Measurements from ENCODE around the gene KRTAP10-1. TPM values are rescaled to one million over a fixed set of nuclear protein-coding genes. Genes with fewer than 3 reads are reported as not detected.
"Not testable (repeated sequence)": the region's sequence is repeated elsewhere in the genome, so short reads cannot be mapped to it uniquely, and the experiment has no call there.

The KRTAP10-1 gene
- total RNA-seq, 4 donors from 2014 or later = not detected

DNA sequence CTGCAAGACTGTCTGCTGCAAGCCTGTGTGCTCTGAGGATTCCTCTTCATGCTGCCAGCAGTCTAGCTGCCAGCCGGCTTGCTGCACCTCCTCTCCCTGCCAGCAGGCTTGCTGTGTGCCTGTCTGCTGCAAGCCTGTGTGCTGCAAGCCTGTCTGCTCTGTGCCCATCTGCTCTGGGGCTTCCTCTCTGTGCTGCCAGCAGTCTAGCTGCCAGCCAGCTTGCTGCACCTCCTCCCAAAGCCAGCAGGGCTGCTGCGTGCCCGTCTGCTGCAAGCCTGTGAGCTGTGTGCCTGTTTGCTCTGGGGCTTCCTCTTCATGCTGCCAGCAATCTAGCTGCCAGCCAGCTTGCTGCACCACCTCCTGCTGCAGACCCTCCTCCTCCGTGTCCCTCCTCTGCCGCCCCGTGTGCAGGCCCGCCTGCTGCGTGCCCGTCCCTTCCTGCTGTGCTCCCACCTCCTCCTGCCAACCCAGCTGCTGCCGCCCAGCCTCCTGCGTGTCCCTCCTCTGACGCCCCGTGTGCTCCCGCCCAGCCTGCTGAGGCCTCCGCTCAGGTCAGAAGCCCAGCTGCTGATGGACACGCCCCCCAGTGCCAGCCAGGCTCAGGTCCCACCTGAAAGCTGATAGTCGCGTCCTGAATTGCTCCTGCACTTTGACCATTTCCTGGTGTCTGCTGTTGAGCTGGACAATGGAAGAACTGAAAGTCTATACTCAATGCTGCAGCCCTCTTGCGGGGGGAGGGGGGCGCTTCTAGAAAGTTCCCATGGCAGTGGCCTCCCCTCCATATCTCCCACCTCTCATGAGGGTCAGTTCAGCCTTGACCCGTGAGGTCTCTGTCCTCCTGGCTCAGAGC is 34.7 kb upstream of the KRTAP10-1 start:
- TF ChIP-seq EP300 (IDR thresholded peaks at IDR 0.05) = no peak
- no peak for TF ChIP-seq POLR2AphosphoS5 (IDR thresholded peaks at IDR 0.05)
- no peak for TF ChIP-seq POLR2A (IDR thresholded peaks at IDR 0.05; ENCODE audit: low read depth)
- TF ChIP-seq, protein P1, sequence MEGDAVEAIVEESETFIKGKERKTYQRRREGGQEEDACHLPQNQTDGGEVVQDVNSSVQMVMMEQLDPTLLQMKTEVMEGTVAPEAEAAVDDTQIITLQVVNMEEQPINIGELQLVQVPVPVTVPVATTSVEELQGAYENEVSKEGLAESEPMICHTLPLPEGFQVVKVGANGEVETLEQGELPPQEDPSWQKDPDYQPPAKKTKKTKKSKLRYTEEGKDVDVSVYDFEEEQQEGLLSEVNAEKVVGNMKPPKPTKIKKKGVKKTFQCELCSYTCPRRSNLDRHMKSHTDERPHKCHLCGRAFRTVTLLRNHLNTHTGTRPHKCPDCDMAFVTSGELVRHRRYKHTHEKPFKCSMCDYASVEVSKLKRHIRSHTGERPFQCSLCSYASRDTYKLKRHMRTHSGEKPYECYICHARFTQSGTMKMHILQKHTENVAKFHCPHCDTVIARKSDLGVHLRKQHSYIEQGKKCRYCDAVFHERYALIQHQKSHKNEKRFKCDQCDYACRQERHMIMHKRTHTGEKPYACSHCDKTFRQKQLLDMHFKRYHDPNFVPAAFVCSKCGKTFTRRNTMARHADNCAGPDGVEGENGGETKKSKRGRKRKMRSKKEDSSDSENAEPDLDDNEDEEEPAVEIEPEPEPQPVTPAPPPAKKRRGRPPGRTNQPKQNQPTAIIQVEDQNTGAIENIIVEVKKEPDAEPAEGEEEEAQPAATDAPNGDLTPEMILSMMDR (IDR thresholded peaks at IDR 0.05) = no peak
- H3K27me3 ChIP-seq = peaks cover 0 to 48% (median 0%) of the 10 kb centered on the region in 4 donors
- WGBS = 36% methylated on average over 9 of the region's 21 CpGs
- no peak overlapping the region for H3K4me3 ChIP-seq
- no peak overlapping the region for H3K27ac ChIP-seq (replicated peaks in 1 of 4)
- H3K36me3 ChIP-seq = no peaks in the 10 kb centered on the region
- peak; percentile 68 for DNase-seq (ENCODE audit: extremely low spot score)
- intact Hi-C loops (cut with DNase I) = no loop called here
- no peaks in the 10 kb centered on the region for H3K4me1 ChIP-seq
- peaks cover 0 to 25% (median 18%) of the 10 kb centered on the region in 4 donors for H3K9me3 ChIP-seq

DNA sequence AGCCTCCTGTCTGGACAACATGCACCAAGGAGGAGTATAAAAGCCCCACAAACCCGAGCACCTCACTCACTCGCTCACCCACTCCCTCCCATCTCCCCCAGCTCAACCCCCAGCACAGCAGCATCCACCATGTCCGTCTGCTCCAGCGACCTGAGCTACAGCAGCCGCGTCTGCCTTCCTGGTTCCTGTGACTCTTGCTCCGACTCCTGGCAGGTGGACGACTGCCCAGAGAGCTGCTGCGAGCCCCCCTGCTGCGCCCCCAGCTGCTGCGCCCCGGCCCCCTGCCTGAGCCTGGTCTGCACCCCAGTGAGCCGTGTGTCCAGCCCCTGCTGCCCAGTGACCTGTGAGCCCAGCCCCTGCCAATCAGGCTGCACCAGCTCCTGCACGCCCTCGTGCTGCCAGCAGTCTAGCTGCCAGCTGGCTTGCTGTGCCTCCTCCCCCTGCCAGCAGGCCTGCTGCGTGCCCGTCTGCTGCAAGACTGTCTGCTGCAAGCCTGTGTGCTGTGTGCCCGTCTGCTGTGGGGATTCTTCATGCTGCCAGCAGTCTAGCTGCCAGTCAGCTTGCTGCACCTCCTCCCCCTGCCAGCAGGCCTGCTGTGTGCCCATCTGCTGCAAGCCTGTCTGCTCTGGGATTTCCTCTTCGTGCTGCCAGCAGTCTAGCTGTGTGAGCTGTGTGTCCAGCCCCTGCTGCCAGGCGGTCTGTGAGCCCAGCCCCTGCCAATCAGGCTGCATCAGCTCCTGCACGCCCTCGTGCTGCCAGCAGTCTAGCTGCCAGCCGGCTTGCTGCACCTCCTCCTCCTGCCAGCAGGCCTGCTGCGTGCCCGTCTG is 33.8 kb upstream of the KRTAP10-1 start, which contains the start of gene KRTAP10-4:
Gene KRTAP10-4, plus strand, starts transcription at position 100 of the 827 bp plus-strand sequence. Its CDS starts 30 bp downstream, at position 130.
- H3K4me3 ChIP-seq; intact Hi-C loops (cut with DNase I); H3K27ac ChIP-seq (replicated peaks in 1 of 4); H3K4me1 ChIP-seq; H3K36me3 ChIP-seq: not testable (repeated sequence)
- peak; percentile 29 for DNase-seq (ENCODE audit: extremely low spot score)
- H3K27me3 ChIP-seq = peaks cover 0 to 49% (median 0%) of the 10 kb centered on the region in 4 donors
- WGBS = 55% methylated on average over 8 of the region's 25 CpGs
- peaks cover 0 to 25% (median 18%) of the 10 kb centered on the region in 4 donors for H3K9me3 ChIP-seq

DNA sequence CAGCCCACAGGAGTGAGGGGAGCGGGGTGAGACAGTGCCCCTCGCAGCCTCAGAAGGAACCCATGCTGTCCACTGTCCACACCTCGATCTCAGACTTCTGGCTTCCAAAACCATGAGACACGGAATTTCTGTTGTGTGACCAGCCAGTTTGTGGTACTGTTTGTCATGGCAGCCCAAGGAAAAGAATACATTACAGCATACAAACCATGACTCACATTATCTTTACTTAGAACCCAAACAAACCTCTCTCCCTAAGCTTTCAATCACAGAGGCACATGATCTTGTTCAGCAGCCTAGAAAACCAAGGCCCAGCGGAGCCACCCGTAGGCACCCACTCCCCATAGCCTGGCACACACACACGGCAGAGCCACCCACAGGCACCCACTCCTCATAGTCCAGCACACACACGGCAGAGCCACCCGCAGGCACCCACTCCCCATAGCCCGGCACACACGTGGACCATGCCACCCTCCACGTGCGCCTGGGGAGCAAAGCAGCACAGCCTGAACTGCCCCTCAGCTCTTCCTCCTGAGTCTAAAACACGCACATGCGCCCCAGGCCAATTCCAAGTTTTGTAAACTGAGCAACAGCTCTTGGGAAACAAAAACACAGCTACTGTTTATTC is 33.1 kb upstream of the KRTAP10-1 start:
- TF ChIP-seq, protein P1 (IDR thresholded peaks at IDR 0.05) = no peak
- TF ChIP-seq POLR2A (IDR thresholded peaks at IDR 0.05; ENCODE audit: low read depth) (no peak), POLR2AphosphoS5 (IDR thresholded peaks at IDR 0.05) (no peak), EP300 (IDR thresholded peaks at IDR 0.05) (no peak)
- intact Hi-C loops (cut with DNase I) = no loop called here
- Histone ChIP-seq H3K27me3 (peaks cover 0 to 56% (median 0%) of the 10 kb centered on the region in 4 donors), H3K4me3 (no peak overlapping the region), H3K4me1 (no peaks in the 10 kb centered on the region), H3K27ac (replicated peaks in 1 of 4) (no peak overlapping the region), H3K36me3 (no peaks in the 10 kb centered on the region), H3K9me3 (peaks cover 0 to 25% (median 18%) of the 10 kb centered on the region in 4 donors)
- WGBS = 87% methylated on average over 15 of the region's 15 CpGs
- DNase-seq (ENCODE audit: extremely low spot score) = peak; percentile 62

DNA sequence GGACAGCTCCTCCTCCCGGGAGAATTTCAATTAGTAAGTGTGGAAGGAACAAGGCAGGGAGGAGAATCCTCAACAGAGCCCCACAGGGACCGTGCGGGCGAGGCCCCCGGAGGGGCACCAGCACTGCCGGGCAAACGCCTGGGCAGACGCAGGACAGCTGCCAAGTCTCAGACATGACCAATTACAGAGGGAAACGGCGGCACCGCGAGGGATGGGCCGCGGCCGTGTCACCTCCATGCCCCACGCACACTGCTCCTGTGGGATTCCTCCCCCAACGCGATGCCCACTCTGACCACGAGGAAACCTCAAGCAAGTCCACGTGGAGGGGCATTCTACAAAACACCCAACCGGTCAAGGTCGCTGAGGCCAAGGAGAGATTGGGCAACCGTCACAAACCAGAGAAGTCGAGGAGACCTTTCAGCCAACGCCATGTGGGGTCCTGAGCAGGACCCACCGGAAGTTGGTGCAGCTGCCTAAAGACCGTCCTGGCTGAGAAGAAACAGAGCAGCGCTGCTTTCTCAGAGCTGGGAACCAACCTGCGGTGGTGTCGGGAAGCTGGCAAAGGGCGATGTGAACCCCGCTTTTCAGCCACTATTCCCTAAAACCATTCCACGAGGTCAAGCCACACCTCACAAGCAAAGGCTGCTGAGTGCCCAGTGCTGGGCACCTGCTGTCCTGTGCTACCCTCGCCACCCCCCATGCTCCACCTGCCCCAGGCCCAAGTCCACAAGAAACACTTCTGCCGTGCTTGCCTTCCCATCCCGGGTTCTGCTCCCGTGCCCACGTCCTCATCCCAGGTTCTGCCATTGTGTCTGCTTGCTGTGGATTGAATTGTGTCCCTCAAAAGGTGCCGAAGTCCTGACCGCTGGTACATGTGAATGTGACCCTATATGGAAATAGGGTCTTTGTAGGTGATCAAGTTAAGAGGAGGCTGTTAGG is 32.1 kb upstream of the KRTAP10-1 start:
- no peak for TF ChIP-seq POLR2AphosphoS5 (IDR thresholded peaks at IDR 0.05)
- Histone ChIP-seq H3K4me1 (no peaks in the 10 kb centered on the region), H3K27ac (replicated peaks in 1 of 4) (no peak overlapping the region), H3K9me3 (peaks cover 0 to 20% (median 13%) of the 10 kb centered on the region in 4 donors), H3K36me3 (no peaks in the 10 kb centered on the region), H3K4me3 (no peak overlapping the region), H3K27me3 (peaks cover 0 to 58% (median 0%) of the 10 kb centered on the region in 4 donors)
- 89% methylated on average over 39 of the region's 40 CpGs for WGBS
- intact Hi-C loops (cut with DNase I) = no loop called here
- DNase-seq (ENCODE audit: extremely low spot score) = peak; percentile 62

DNA sequence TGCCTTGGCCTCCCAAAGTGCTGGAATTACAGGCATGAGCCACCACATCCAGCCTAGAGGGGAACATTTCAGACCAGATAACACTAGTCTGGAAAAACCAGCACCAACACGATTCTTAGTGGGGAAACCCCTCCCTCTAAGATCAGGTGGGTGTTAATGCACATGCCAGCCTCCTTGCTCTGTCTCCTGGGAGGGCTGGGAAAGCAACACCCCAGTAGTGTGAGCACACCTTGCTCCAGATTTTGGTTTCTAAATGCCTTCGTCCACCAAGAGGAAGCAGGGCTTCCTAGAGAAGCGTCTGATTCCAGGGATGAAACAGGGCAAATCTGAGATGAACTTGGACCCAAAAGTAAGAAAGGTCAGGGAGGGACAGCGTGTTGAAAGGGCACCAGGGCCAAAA is 31.3 kb upstream of the KRTAP10-1 start:
- Histone ChIP-seq H3K4me1 (no peaks in the 10 kb centered on the region), H3K36me3 (no peaks in the 10 kb centered on the region), H3K27me3 (peaks cover 0 to 58% (median 0%) of the 10 kb centered on the region in 4 donors), H3K4me3 (no peak overlapping the region), H3K27ac (replicated peaks in 1 of 4) (no peak overlapping the region), H3K9me3 (peaks cover 0 to 12% (median 6%) of the 10 kb centered on the region in 4 donors)
- TF ChIP-seq POLR2AphosphoS5 (IDR thresholded peaks at IDR 0.05) (no peak), POLR2A (IDR thresholded peaks at IDR 0.05; ENCODE audit: low read depth) (no peak), EP300 (IDR thresholded peaks at IDR 0.05) (no peak)
- TF ChIP-seq, protein P1 (IDR thresholded peaks at IDR 0.05) = no peak
- intact Hi-C loops (cut with DNase I) = no loop called here
- DNase-seq (ENCODE audit: extremely low spot score) = peak; percentile 60
- 78% methylated on average over 3 of the region's 4 CpGs for WGBS
